ENCODE measurements around the gene FBP1. TPM values are rescaled to one million over a fixed set of nuclear protein-coding genes. Genes with fewer than 3 reads are reported as not detected.

Gene FBP1
- total RNA-seq, 4 donors from 2014 or later = 56.1 to 454 (median 413) TPM

DNA sequence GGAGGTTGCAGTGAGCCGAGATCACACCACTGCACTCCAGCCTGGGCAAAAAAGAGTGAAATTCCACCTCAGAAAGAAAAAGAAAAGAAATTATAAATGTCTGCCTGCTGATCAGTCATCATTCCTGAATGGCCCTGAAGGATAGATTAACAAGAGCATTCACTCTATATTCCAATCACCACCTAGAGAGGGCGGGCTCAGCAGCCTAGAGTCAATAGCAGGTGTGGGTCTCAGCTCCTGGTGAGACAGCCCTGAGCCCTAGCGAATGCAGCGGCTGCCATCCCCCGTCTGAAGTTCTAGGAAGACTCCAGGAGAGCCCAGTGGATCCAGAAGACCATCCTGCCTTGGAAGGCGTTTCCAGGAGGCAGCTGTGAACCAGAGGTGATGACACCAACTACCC, 12.0 kb downstream of the FBP1 start:
- H3K4me3 ChIP-seq = no peak overlapping the region
- no peaks in the 10 kb centered on the region for H3K27me3 ChIP-seq
- H3K36me3 ChIP-seq = no peaks in the 10 kb centered on the region
- peaks cover 0 to 15% (median 2%) of the 10 kb centered on the region in 4 donors for H3K4me1 ChIP-seq
- TF ChIP-seq POLR2A (IDR thresholded peaks at IDR 0.05) = no peak
- TF ChIP-seq, protein P1, sequence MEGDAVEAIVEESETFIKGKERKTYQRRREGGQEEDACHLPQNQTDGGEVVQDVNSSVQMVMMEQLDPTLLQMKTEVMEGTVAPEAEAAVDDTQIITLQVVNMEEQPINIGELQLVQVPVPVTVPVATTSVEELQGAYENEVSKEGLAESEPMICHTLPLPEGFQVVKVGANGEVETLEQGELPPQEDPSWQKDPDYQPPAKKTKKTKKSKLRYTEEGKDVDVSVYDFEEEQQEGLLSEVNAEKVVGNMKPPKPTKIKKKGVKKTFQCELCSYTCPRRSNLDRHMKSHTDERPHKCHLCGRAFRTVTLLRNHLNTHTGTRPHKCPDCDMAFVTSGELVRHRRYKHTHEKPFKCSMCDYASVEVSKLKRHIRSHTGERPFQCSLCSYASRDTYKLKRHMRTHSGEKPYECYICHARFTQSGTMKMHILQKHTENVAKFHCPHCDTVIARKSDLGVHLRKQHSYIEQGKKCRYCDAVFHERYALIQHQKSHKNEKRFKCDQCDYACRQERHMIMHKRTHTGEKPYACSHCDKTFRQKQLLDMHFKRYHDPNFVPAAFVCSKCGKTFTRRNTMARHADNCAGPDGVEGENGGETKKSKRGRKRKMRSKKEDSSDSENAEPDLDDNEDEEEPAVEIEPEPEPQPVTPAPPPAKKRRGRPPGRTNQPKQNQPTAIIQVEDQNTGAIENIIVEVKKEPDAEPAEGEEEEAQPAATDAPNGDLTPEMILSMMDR (IDR thresholded peaks at IDR 0.05) = no peak
- H3K27ac ChIP-seq = no peak overlapping the region
- no peaks in the 10 kb centered on the region for H3K9me3 ChIP-seq
- DNase-seq = no peak

DNA sequence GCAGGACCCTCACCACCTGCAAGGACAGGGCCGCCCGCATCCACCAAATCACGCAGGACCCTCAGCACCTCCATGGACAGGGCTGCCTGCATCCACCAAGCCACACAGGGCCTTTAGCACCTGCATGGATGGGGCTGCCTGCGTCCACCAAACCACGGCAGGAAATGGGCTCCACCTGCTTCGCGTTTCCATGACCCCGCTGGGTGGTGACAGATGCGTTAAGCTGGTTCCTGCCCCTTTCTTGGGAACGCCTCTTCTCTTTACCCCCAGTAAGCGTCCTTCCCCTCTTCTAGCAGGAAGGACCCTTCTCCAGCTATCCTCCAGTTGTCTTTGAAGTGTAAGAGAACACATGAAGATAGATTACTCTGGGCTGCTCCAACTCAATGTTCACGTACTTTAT, 13.5 kb downstream of the FBP1 start:
- no peaks in the 10 kb centered on the region for H3K27me3 ChIP-seq
- H3K27ac ChIP-seq = no peak overlapping the region
- H3K4me1 ChIP-seq = peaks cover 0 to 4% (median 2%) of the 10 kb centered on the region in 4 donors
- DNase-seq = no peak
- no peaks in the 10 kb centered on the region for H3K36me3 ChIP-seq
- TF ChIP-seq, protein P1 (IDR thresholded peaks at IDR 0.05) = no peak
- TF ChIP-seq POLR2A (IDR thresholded peaks at IDR 0.05) = no peak
- H3K9me3 ChIP-seq = no peaks in the 10 kb centered on the region
- no peak overlapping the region for H3K4me3 ChIP-seq

DNA sequence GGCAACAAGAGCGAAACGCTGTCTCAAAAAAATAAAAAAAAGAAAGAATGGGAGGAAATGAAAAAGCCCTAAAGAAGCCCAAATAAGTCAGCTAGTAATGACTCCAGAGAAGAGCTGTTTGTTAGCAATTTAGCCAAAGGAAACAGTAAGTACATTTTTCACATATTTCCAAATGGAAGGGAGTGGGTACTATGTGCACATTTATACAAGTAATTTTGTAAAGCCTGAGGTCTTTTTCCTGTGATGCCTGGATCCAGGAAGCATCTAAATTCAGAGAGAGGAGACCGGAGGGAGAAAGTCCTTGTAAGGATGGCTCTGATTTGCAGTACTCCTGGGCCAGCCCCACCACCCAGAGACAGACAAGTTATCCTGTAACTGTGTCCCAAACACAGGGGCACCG, 14.7 kb downstream of the FBP1 start:
- H3K27ac ChIP-seq = no peak overlapping the region

GRCh38 chr9:94623253-94623652, 16.1 kb downstream of the FBP1 start:
- no peak overlapping the region for H3K4me3 ChIP-seq
- H3K4me1 ChIP-seq = no peaks in the 10 kb centered on the region
- peaks cover 0 to 11% (median 0%) of the 10 kb centered on the region in 3 donors for H3K36me3 ChIP-seq
- no peak overlapping the region for H3K27ac ChIP-seq
- DNase-seq = peak in 2 of 3 donors; percentile 74 to 79
- no peaks in the 10 kb centered on the region for H3K27me3 ChIP-seq
- no peaks in the 10 kb centered on the region for H3K9me3 ChIP-seq
- TF ChIP-seq, protein P1 (IDR thresholded peaks at IDR 0.05) = peak in 4 of 6 experiments; percentile 33 to 62 (median 58)
- no peak for TF ChIP-seq POLR2A (IDR thresholded peaks at IDR 0.05)

More for the DNA sequence above, 14.7 kb downstream of the FBP1 start:
- no peak for TF ChIP-seq POLR2A (IDR thresholded peaks at IDR 0.05)
- TF ChIP-seq, protein P1 (IDR thresholded peaks at IDR 0.05) = no peak
- Histone ChIP-seq H3K9me3 (no peaks in the 10 kb centered on the region), H3K4me1 (no peaks in the 10 kb centered on the region), H3K4me3 (no peak overlapping the region), H3K27me3 (no peaks in the 10 kb centered on the region), H3K36me3 (no peaks in the 10 kb centered on the region)
- DNase-seq = no peak

GRCh38 chr9:94622087-94622800, 17.1 kb downstream of the FBP1 start:
- H3K27me3 ChIP-seq = no peaks in the 10 kb centered on the region
- TF ChIP-seq POLR2A (IDR thresholded peaks at IDR 0.05) = no peak
- TF ChIP-seq, protein P1 (IDR thresholded peaks at IDR 0.05) = no peak

More at GRCh38 chr9:94622087-94622800, 17.1 kb downstream of the FBP1 start:
- Histone ChIP-seq H3K9me3 (no peaks in the 10 kb centered on the region), H3K4me1 (no peaks in the 10 kb centered on the region), H3K27ac (no peak overlapping the region), H3K36me3 (peaks cover 0 to 17% (median 0%) of the 10 kb centered on the region in 3 donors), H3K4me3 (no peak overlapping the region)
- DNase-seq = no peak

Measured in Peyer's patch (tissue), 4 donors.